Endothelial cell of umbilical vein (primary cell): ENCODE measurements around the gene ERCC4. TPM values are rescaled to one million over a fixed set of nuclear protein-coding genes. Genes with fewer than 3 reads are reported as not detected.

Source experiments
- BruUV-seq: library from RNA; stranded (reverse); fragments of 400-500 nt; replicated peaks from 2 replicates; lab custom pipeline; 2021; lab: Mats Ljungman, UMichigan
- CTCF ChIA-PET: fragments of 300-600, 350-600 bp; sonication (Branson Sonifier 250); formaldehyde crosslinking; loops from one replicate; lab custom pipeline; 2021; ENCODE audit warnings: antibody characterized with exemption, inconsistent platforms; lab: Charles Lee
- POLR2A ChIA-PET: fragments of 300-600, 350-600 bp; sonication (Branson Sonifier 250); formaldehyde crosslinking; loops from one replicate; lab custom pipeline; 2021; ENCODE audit warnings: antibody characterized with exemption, inconsistent platforms; lab: Charles Lee
- DNase-seq: peaks from one replicate; pipeline ENCODE4 v3.0.0-alpha.2; 2011; ENCODE audit warnings: low read depth, low spot score
- FAIRE-seq: peaks from 2 replicates; lab custom pipeline; 2011; peaks lifted over from hg19 to GRCh38; lab: Jason Lieb, UNC
- H2AFZ ChIP-seq: 2 replicates; pipeline ENCODE4 v1.6.0; 2012; ENCODE audit warnings: low read depth, low read length, control low read depth, inconsistent platforms
- H3K27ac ChIP-seq: 2 replicates; pipeline ENCODE4 v1.5.1; 2011; ENCODE audit warnings: low read depth, mild to moderate bottlenecking, control low read depth, low read length, moderate library complexity; ENCODE audit not compliant: insufficient read depth
- H3K27me3 ChIP-seq, 2 experiments: 2 replicates each; pipeline versions ENCODE4 v1.6.0 to v1.6.1; 2011; ENCODE audit warnings: low read length in 2 of 2, mixed read lengths in 1 of 2; ENCODE audit not compliant: control insufficient read depth in 2 of 2, insufficient read depth in 2 of 2
- H3K36me3 ChIP-seq, 2 experiments: 2 replicates in 1 of 2; 3 replicates in 1 of 2; pipeline ENCODE4 v1.5.1; 2011; ENCODE audit warnings: low read length in 2 of 2, mild to moderate bottlenecking in 1 of 2, moderate library complexity in 1 of 2; ENCODE audit not compliant: control insufficient read depth in 2 of 2, insufficient read depth in 2 of 2; ENCODE audit errors: extremely low read depth in 1 of 2
- H3K4me1 ChIP-seq: 3 replicates; pipeline ENCODE4 v1.5.1; 2011; ENCODE audit warnings: mild to moderate bottlenecking, low read length; ENCODE audit not compliant: control insufficient read depth, insufficient read depth; ENCODE audit errors: extremely low read depth
- H3K4me2 ChIP-seq: 2 replicates; pipeline ENCODE4 v1.6.1; 2011; ENCODE audit warnings: low read length, control low read depth, mixed read lengths; ENCODE audit not compliant: insufficient read depth
- H3K4me3 ChIP-seq, 3 experiments: fragments of 200-600 bp in 1 of 3; sonication (generic), shearing (Covaris generic) in 1 of 3; replicated peaks in 1 of 3; 2 replicates each; pipeline ENCODE4 v1.5.1; 2011 to 2016; ENCODE audit warnings: control low read depth in 3 of 3, low read length in 3 of 3, mild to moderate bottlenecking in 2 of 3, inconsistent platforms in 1 of 3, low read depth in 1 of 3, moderate library complexity in 1 of 3; ENCODE audit not compliant: insufficient read depth in 1 of 3
- H3K79me2 ChIP-seq: 2 replicates; pipeline ENCODE4 v1.6.0; 2012; ENCODE audit warnings: low read length, inconsistent platforms; ENCODE audit not compliant: control insufficient read depth, insufficient read depth
- H3K9ac ChIP-seq: replicated peaks from 2 replicates; pipeline ENCODE3; 2011; ENCODE audit warnings: low read length, control low read depth; ENCODE audit not compliant: insufficient read depth; ENCODE audit errors: extremely low read depth
- H3K9me1 ChIP-seq: replicated peaks from 3 replicates; pipeline ENCODE4 v1.6.0; 2011; ENCODE audit warnings: mild to moderate bottlenecking, low read length; ENCODE audit not compliant: control insufficient read depth, insufficient read depth; ENCODE audit errors: extremely low read depth
- H3K9me3 ChIP-seq: replicated peaks from 2 replicates; pipeline ENCODE4 v1.5.1; 2012; ENCODE audit warnings: low read length, inconsistent platforms; ENCODE audit not compliant: control insufficient read depth, insufficient read depth
- H4K20me1 ChIP-seq: replicated peaks from 2 replicates; pipeline ENCODE3; 2011; ENCODE audit warnings: mild to moderate bottlenecking, low read length; ENCODE audit not compliant: control insufficient read depth, insufficient read depth; ENCODE audit errors: extremely low read depth
- EZH2 ChIP-seq: IDR thresholded peaks from 2 replicates; pipeline ENCODE4 v1.6.1; 2012; ENCODE audit warnings: borderline replicate concordance, low read depth, mild to moderate bottlenecking, moderate library complexity, low read length, inconsistent platforms; ENCODE audit not compliant: severe bottlenecking
- POLR2AphosphoS5 ChIP-seq: IDR thresholded peaks from 2 replicates; pipeline ENCODE4 v1.6.1; 2012; ENCODE audit warnings: low read depth, mild to moderate bottlenecking, control low read depth, low read length, moderate library complexity; ENCODE audit not compliant: insufficient read depth
- dilution Hi-C: fragments of 300-500 bp; cut with MboI; formaldehyde crosslinking; loops from one replicate; pipeline ENCODE4 v1.15.0; 2019; ENCODE audit warnings: low sequenced_read_pairs; ENCODE audit not compliant: extremely low pct_ligation_motif_present
- intact Hi-C: fragments of 100-400 bp; cut with micrococcal nuclease; formaldehyde crosslinking; loops from one replicate; pipeline ENCODE4 v1.10.0; 2022
- polyA plus RNA-seq, 4 experiments: library from polyadenylated mRNA; depleted of rRNA in 3 of 4; stranded (reverse) in 3 of 4; unstranded in 1 of 4; fragments of >200 nt; gene quantifications; 2 replicates each; pipeline versions ENCODE4 v1.2.1 to v1.2.3, GENCODE V29; 2011 to 2012; ENCODE audit warnings: missing spikeins in 1 of 4
- total RNA-seq: library from RNA; stranded (reverse); gene quantifications from 2 replicates; pipeline ENCODE4 v1.2.3, GENCODE V29; 2021
- TF ChIP-seq, protein P1 (sequence below), 2 donors: IDR thresholded peaks; 1 replicate in 1 of 2; 2 replicates in 1 of 2; pipeline ENCODE4 v1.5.1; 2011; ENCODE audit warnings: low read length in 2 of 2, mild to moderate bottlenecking in 2 of 2, moderate library complexity in 2 of 2, control low read depth in 1 of 2, inconsistent platforms in 1 of 2, low read depth in 1 of 2; ENCODE audit not compliant: insufficient read depth in 1 of 2; ENCODE audit errors: extremely low read depth in 1 of 2

ERCC4 gene
- total and polyA plus RNA-seq, 2 donors (not counting 3 experiments of a cell fraction or from before 2014, with no cell fraction given), result 4.9 to 17.1 TPM

DNA sequence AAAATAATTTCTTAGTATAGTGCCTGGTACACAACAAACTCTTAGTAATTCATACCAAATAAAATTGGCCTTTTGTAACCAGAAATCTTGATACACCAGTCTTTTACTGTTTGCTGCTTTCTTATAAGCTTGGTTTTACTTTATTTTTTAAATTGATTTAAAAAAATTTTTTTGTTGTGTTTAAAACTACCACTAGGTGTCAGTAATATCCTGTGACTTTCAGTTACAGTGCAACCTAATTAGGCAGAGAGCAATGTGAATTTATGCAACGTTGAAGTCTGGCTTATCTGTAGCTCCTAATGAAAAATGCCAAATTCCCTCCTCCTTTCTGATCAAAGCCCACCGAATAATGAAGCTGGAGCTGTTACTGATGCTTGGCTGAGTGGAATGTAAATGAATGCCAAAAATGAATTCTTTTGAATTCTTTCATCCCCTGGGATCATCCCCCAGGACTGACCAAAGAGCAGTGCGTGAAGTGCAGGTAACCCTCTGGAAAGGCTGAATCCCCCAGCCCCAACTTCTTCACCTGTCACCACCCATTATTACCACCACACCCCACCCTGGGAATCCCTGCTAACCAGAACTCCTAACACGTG is 3.8 kb downstream of the ERCC4 start:
- FAIRE-seq (peak; percentile 78), DNase-seq (peak; percentile 67)
- no peaks in the 10 kb centered on the region for H4K20me1 ChIP-seq
- intact Hi-C loops, result loop anchor here (1.0 to 5.0 kb wide), 7 partner anchors 134 to 1784 kb away; partner anchors contain the start of gene MRTFB
- H3K4me2 ChIP-seq, result no peak overlapping the region
- POLR2A ChIA-PET, result interaction anchor here (1.2 kb wide), 1 partner anchor 362 kb away, joined by 4 read pairs; no protein-coding TSS in a partner anchor
- peaks cover 11% of the 10 kb centered on the region for H3K79me2 ChIP-seq
- BruUV-seq, result no TSS peak
- TF ChIP-seq POLR2AphosphoS5, result no peak
- TF ChIP-seq, protein P1, sequence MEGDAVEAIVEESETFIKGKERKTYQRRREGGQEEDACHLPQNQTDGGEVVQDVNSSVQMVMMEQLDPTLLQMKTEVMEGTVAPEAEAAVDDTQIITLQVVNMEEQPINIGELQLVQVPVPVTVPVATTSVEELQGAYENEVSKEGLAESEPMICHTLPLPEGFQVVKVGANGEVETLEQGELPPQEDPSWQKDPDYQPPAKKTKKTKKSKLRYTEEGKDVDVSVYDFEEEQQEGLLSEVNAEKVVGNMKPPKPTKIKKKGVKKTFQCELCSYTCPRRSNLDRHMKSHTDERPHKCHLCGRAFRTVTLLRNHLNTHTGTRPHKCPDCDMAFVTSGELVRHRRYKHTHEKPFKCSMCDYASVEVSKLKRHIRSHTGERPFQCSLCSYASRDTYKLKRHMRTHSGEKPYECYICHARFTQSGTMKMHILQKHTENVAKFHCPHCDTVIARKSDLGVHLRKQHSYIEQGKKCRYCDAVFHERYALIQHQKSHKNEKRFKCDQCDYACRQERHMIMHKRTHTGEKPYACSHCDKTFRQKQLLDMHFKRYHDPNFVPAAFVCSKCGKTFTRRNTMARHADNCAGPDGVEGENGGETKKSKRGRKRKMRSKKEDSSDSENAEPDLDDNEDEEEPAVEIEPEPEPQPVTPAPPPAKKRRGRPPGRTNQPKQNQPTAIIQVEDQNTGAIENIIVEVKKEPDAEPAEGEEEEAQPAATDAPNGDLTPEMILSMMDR (IDR thresholded peaks at IDR 0.05; ENCODE audit: extremely low read depth in 1 of 2, insufficient read depth in 1 of 2, low read depth in 1 of 2, low read length in 2 of 2), result peak in 1 of 2 donors; percentile 14
- dilution Hi-C loops, result no loop called here
- no peak overlapping the region for H3K27ac ChIP-seq
- peaks cover 0 to 2% of the 10 kb centered on the region in 2 experiments for H3K36me3 ChIP-seq
- no peaks in the 10 kb centered on the region for H3K9me3 ChIP-seq
- no peak overlapping the region for H3K4me3 ChIP-seq
- no peaks in the 10 kb centered on the region for H3K9me1 ChIP-seq
- no peak overlapping the region for H2AFZ ChIP-seq
- H3K9ac ChIP-seq, result no peak overlapping the region
- CTCF ChIA-PET, result interaction anchor here (0.6 to 4.0 kb wide), 97 partner anchors 9 to 729 kb away, joined by 3 to 49 read pairs (median 5); no protein-coding TSS in a partner anchor
- peaks cover 10% of the 10 kb centered on the region for H3K4me1 ChIP-seq
- H3K27me3 ChIP-seq, result no peaks in the 10 kb centered on the region

DNA sequence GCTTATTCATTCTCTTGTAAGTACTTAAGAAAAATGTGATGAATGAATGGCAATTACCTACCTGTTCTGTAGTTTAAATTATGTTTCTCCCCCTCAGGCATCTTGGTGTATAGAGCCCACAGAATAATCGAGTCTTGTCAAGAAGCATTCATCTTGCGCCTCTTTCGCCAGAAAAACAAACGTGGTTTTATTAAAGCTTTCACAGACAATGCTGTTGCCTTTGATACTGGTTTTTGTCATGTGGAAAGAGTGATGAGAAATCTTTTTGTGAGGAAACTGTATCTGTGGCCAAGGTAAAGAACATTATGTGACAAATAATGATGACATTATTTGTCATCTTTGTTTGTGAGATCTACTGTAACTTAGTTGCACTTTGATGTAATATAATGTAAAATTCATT is 6.5 kb downstream of the ERCC4 start:
- intact Hi-C loops, result no loop called here
- CTCF ChIA-PET, result no interaction called here
- Histone ChIP-seq H3K9me1 (no peaks in the 10 kb centered on the region), H3K27ac (no peak overlapping the region), H3K9me3 (no peaks in the 10 kb centered on the region), H3K9ac (no peak overlapping the region), H3K4me2 (no peak overlapping the region), H3K79me2 (no peaks in the 10 kb centered on the region), H3K4me3 (no peak overlapping the region), H3K36me3 (peaks cover 0 to 2% of the 10 kb centered on the region in 2 experiments), H4K20me1 (no peaks in the 10 kb centered on the region), H3K27me3 (no peaks in the 10 kb centered on the region), H3K4me1 (no peaks in the 10 kb centered on the region), H2AFZ (no peak overlapping the region)
- FAIRE-seq, result no peak
- BruUV-seq, result no TSS peak
- dilution Hi-C loops, result loop anchor here (25.0 kb wide), 1 partner anchor 311 kb away; no protein-coding TSS in a partner anchor
- POLR2A ChIA-PET, result interaction anchor here (1.0 kb wide), 1 partner anchor 183 kb away, joined by 5 read pairs; no protein-coding TSS in a partner anchor
- DNase-seq, result no peak
- no peak for TF ChIP-seq EZH2
